ENCODE data around the gene ANXA11. TPM values are rescaled to one million over a fixed set of nuclear protein-coding genes. Genes with fewer than 3 reads are reported as not detected.
"Not testable (repeated sequence)": the region's sequence is repeated elsewhere in the genome, so short reads cannot be mapped to it uniquely, and the experiment has no call there.

ANXA11 gene
- total RNA-seq, 2 donors from 2014 or later = 158 to 174 TPM

GRCh38 chr10:80152820-80153219 lies 52.5 kb downstream of the ANXA11 start:
- no peaks in the 10 kb centered on the region for H3K4me1 ChIP-seq (replicated peaks)

GRCh38 chr10:80150172-80150571 lies 55.2 kb downstream of the ANXA11 start:
- Histone ChIP-seq H3K9me3 (no peaks in the 10 kb centered on the region), H3K4me1 (replicated peaks) (no peaks in the 10 kb centered on the region), H3K36me3 (peaks cover 0 to 3% of the 10 kb centered on the region in 2 donors), H3K27me3 (replicated peaks; ENCODE audit: insufficient read depth) (no peaks in the 10 kb centered on the region), H3K27ac (no peak overlapping the region), H3K4me3 (no peak overlapping the region)
- TF ChIP-seq POLR2A (IDR thresholded peaks at IDR 0.05) = no peak
- TF ChIP-seq, protein P1, sequence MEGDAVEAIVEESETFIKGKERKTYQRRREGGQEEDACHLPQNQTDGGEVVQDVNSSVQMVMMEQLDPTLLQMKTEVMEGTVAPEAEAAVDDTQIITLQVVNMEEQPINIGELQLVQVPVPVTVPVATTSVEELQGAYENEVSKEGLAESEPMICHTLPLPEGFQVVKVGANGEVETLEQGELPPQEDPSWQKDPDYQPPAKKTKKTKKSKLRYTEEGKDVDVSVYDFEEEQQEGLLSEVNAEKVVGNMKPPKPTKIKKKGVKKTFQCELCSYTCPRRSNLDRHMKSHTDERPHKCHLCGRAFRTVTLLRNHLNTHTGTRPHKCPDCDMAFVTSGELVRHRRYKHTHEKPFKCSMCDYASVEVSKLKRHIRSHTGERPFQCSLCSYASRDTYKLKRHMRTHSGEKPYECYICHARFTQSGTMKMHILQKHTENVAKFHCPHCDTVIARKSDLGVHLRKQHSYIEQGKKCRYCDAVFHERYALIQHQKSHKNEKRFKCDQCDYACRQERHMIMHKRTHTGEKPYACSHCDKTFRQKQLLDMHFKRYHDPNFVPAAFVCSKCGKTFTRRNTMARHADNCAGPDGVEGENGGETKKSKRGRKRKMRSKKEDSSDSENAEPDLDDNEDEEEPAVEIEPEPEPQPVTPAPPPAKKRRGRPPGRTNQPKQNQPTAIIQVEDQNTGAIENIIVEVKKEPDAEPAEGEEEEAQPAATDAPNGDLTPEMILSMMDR (IDR thresholded peaks at IDR 0.05) = no peak
- no peak for TF ChIP-seq POLR2AphosphoS5 (IDR thresholded peaks at IDR 0.05)
- WGBS = 63% methylated on average over 2 of the region's 2 CpGs
- intact Hi-C loops (cut with DNase I) = no loop called here
- DNase-seq (ENCODE audit: low spot score) = no peak

More at GRCh38 chr10:80152820-80153219, 52.5 kb downstream of the ANXA11 start:
- H3K27me3 ChIP-seq (replicated peaks; ENCODE audit: insufficient read depth) = no peaks in the 10 kb centered on the region
- TF ChIP-seq, protein P1 (IDR thresholded peaks at IDR 0.05) = no peak
- TF ChIP-seq POLR2A (IDR thresholded peaks at IDR 0.05) (no peak), POLR2AphosphoS5 (IDR thresholded peaks at IDR 0.05) (no peak)
- WGBS = 84% methylated on average over 6 of the region's 6 CpGs
- no peak overlapping the region for H3K27ac ChIP-seq
- intact Hi-C loops (cut with DNase I) = no loop called here
- DNase-seq (ENCODE audit: low spot score) = no peak
- H3K36me3 ChIP-seq = peaks cover 3 to 7% of the 10 kb centered on the region in 2 donors
- no peaks in the 10 kb centered on the region for H3K9me3 ChIP-seq
- H3K4me3 ChIP-seq = no peak overlapping the region

DNA sequence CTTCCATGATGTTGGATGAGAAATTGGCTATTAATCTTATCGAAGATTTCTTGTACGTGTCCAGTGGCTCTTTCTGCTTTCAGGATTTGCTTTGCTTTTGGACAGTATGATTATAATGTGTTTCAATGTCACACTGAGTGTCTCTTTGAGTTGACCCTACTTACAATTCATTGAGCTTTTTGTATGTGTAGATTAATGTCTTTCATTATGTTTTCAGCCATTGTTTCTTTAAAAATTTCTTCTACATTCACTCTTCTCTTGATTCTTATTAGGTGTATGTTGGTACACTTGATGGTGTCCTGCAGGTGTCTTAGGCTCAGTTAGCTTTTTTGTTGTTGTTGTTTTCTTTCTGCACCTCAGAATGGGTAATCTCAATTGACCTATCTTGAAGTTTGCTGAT lies 56.2 kb downstream of the ANXA11 start:
- TF ChIP-seq POLR2AphosphoS5 (IDR thresholded peaks at IDR 0.05) (no peak), POLR2A (IDR thresholded peaks at IDR 0.05) (no peak)
- TF ChIP-seq, protein P1 (IDR thresholded peaks at IDR 0.05) = no peak
- H3K4me3 ChIP-seq = no peak overlapping the region
- H3K27me3 ChIP-seq (replicated peaks; ENCODE audit: insufficient read depth) = no peaks in the 10 kb centered on the region
- no peak for DNase-seq (ENCODE audit: low spot score)
- WGBS = 100% methylated on average over 2 of the region's 2 CpGs
- intact Hi-C loops (cut with DNase I) = no loop called here
- no peaks in the 10 kb centered on the region for H3K9me3 ChIP-seq
- H3K4me1 ChIP-seq (replicated peaks) = peaks cover 5% of the 10 kb centered on the region
- H3K27ac ChIP-seq = no peak overlapping the region
- H3K36me3 ChIP-seq = peaks cover 0 to 3% of the 10 kb centered on the region in 2 donors

DNA sequence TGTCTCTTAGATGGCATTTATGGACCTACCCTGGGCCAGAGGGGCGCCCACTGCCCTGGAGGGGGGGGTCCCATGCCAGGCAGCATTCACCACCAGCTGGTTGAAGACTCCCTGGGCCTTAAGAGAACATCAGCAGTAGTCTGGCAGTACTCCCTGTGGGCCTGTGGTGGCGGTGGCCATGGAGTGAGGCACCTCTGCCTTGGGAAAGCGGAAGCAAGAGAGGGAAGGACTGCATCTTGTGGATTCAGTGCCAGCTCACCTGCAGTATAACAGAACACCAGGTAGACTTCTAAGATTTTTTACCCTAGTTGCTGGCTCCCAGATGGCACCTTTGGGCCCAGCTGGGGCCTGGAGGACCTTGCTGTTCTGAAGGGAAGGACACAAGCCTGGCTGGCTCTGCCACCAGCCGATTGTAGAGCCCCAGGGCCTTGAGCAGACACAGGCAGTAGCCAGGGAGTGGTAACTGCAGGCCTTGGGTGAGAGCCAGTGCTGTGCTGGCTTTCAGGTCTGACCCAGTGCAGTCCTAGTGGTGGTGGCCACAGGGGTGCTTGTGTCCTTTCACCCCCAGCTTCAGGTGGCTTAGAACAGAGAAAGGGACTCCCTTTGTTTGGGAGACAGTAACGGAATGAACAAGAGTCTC lies 57.1 kb downstream of the ANXA11 start:
- Histone ChIP-seq H3K36me3 (peaks cover 0 to 3% of the 10 kb centered on the region in 2 donors), H3K4me3 (no peak overlapping the region), H3K9me3 (no peaks in the 10 kb centered on the region), H3K4me1 (replicated peaks) (peaks cover 10% of the 10 kb centered on the region), H3K27me3 (replicated peaks; ENCODE audit: insufficient read depth) (no peaks in the 10 kb centered on the region), H3K27ac (no peak overlapping the region)
- DNase-seq (ENCODE audit: low spot score) = no peak
- intact Hi-C loops (cut with DNase I) = no loop called here
- WGBS = 80% methylated on average over 4 of the region's 5 CpGs
- TF ChIP-seq POLR2A (IDR thresholded peaks at IDR 0.05) = no peak
- no peak for TF ChIP-seq POLR2AphosphoS5 (IDR thresholded peaks at IDR 0.05)
- TF ChIP-seq, protein P1 (IDR thresholded peaks at IDR 0.05) = no peak

GRCh38 chr10:80146918-80147317 lies 58.4 kb downstream of the ANXA11 start:
- H3K36me3 ChIP-seq = peaks cover 0 to 3% of the 10 kb centered on the region in 2 donors
- H3K27me3 ChIP-seq (replicated peaks; ENCODE audit: insufficient read depth) = no peaks in the 10 kb centered on the region
- no peak overlapping the region for H3K27ac ChIP-seq
- H3K4me3 ChIP-seq = no peak overlapping the region
- H3K4me1 ChIP-seq (replicated peaks) = peaks cover 10% of the 10 kb centered on the region
- H3K9me3 ChIP-seq = no peaks in the 10 kb centered on the region
- TF ChIP-seq POLR2AphosphoS5 (IDR thresholded peaks at IDR 0.05) (no peak), POLR2A (IDR thresholded peaks at IDR 0.05) (no peak)
- TF ChIP-seq, protein P1 (IDR thresholded peaks at IDR 0.05) = no peak
- WGBS = 85% methylated on average over 3 of the region's 3 CpGs
- intact Hi-C loops (cut with DNase I) = no loop called here
- no peak for DNase-seq (ENCODE audit: low spot score)

- H3K27me3 ChIP-seq (replicated peaks; ENCODE audit: insufficient read depth); H3K4me1 ChIP-seq (replicated peaks); H3K4me3 ChIP-seq; H3K9me3 ChIP-seq; H3K36me3 ChIP-seq; H3K27ac ChIP-seq; DNase-seq (ENCODE audit: low spot score); intact Hi-C loops (cut with DNase I): not testable (repeated sequence)
- WGBS = 74% methylated on average over 11 of the region's 11 CpGs
Measured at GRCh38 chr10:80145406-80146308, 59.7 kb downstream of the ANXA11 start.

Measured in prostate gland (tissue), 2 donors.